ENCODE results near the gene ADGRF3.
"Not testable (repeated sequence)": the region's sequence is repeated elsewhere in the genome, so short reads cannot be mapped to it uniquely, and the experiment has no call there.

ADGRF3 gene

DNA sequence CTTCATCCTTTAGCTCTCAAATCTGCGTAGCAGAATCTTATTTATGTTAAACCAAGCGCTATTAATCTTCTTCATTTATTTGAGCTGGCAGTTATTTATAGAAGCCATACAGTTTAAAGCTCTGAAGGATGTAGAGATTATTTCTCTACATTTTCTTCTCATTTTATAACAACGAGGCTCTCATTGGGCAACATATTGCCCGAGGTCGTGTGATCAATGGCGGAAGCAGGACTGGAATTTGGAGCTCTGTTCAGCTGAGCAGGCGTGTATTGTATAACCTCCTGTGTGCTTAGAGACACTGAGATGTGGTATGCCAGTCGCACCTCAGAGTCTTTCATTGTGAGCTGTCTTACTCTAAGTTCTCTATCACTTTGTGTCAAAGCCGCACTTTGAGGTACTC is 37.6 kb upstream of the ADGRF3 start:
- DNase-seq (ENCODE audit: extremely low spot score) = no peak
- TF ChIP-seq, protein P1, sequence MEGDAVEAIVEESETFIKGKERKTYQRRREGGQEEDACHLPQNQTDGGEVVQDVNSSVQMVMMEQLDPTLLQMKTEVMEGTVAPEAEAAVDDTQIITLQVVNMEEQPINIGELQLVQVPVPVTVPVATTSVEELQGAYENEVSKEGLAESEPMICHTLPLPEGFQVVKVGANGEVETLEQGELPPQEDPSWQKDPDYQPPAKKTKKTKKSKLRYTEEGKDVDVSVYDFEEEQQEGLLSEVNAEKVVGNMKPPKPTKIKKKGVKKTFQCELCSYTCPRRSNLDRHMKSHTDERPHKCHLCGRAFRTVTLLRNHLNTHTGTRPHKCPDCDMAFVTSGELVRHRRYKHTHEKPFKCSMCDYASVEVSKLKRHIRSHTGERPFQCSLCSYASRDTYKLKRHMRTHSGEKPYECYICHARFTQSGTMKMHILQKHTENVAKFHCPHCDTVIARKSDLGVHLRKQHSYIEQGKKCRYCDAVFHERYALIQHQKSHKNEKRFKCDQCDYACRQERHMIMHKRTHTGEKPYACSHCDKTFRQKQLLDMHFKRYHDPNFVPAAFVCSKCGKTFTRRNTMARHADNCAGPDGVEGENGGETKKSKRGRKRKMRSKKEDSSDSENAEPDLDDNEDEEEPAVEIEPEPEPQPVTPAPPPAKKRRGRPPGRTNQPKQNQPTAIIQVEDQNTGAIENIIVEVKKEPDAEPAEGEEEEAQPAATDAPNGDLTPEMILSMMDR (IDR thresholded peaks at IDR 0.05; ENCODE audit: control extremely low read depth, extremely low read depth, low read depth, missing control alignments) = no peak
- ChIA-PET CTCF (interaction anchor here (0.7 kb wide), 1 partner anchor 16 kb away, joined by 3 read pairs; no protein-coding TSS in a partner anchor), POLR2A (interaction anchor here (0.6 kb wide), 1 partner anchor 33 kb away, joined by 4 read pairs; no protein-coding TSS in a partner anchor)

DNA sequence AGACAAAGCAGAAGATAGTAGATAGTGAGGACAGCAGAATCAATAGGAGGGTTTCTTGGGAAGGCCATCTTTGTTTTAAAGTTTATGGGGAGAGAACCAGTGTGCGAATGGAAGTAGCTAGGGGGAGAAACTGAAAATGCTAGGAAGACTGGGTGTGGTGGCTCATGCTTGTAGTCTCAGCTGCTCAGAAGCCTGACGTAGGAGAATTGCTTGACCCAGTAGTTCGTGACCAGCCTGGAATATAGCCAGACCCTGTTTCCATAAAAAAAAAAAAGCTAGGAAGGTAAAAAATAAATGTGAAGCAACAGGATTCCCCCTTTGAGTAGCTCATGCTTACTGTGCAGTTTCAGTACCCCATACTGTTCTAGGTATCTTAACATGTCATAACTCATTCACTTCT is 36.0 kb upstream of the ADGRF3 start:
- ChIA-PET POLR2A (no interaction called here), CTCF (interaction anchor here (0.8 to 3.6 kb wide), 4 partner anchors 9 to 52 kb away, joined by 3 to 11 read pairs (median 4); no protein-coding TSS in a partner anchor)
- TF ChIP-seq, protein P1 (IDR thresholded peaks at IDR 0.05; ENCODE audit: control extremely low read depth, extremely low read depth, low read depth, missing control alignments) = no peak
- no peak for DNase-seq (ENCODE audit: extremely low spot score)

DNA sequence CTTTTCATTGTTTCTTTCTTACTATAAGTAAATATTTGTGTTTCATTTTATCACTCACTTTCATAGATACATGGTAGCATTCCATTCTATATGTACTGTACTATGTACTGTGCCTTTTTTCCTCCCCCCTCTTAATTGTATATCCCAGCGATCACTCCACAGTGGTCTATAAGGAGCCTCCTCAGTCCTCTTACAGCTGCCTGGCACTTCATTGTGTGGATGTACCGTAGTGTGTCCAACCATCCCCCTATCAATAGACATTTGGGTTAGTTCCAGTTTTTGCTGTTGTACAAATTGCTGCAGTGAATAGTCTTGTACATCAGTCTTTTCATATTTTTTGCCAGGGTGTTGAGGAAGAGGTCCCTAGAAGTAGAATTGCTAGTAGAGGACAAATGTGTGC is 33.7 kb upstream of the ADGRF3 start:
- TF ChIP-seq, protein P1 (IDR thresholded peaks at IDR 0.05; ENCODE audit: control extremely low read depth, extremely low read depth, low read depth, missing control alignments) = no peak
- CTCF ChIA-PET = interaction anchor here (3.6 kb wide), 1 partner anchor 12 kb away, joined by 11 read pairs; no protein-coding TSS in a partner anchor
- DNase-seq (ENCODE audit: extremely low spot score) = no peak
- POLR2A ChIA-PET = no interaction called here

DNA sequence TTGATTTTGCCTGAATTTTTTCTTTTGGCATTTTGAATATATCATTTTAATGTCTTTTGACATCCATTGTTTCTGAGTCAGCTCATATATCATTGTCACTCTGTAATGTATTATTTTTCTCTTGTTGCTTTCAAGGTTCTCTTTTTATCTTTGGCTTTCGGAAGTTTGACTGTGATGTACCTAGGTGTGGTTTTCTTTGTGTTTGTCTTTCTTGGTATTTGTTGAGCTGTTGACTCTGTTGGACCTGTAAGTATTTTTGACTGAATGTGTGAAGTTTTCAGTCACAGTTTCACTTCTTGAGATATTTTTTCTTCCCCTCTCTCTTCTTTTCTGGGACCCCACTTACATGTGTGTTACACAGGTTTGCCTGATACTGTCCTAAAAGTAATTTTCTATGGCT is 30.2 kb upstream of the ADGRF3 start:
- no peak for DNase-seq (ENCODE audit: extremely low spot score)
- CTCF ChIA-PET = no interaction called here
- TF ChIP-seq, protein P1 (IDR thresholded peaks at IDR 0.05; ENCODE audit: control extremely low read depth, extremely low read depth, low read depth, missing control alignments) = no peak
- POLR2A ChIA-PET = no interaction called here

DNA sequence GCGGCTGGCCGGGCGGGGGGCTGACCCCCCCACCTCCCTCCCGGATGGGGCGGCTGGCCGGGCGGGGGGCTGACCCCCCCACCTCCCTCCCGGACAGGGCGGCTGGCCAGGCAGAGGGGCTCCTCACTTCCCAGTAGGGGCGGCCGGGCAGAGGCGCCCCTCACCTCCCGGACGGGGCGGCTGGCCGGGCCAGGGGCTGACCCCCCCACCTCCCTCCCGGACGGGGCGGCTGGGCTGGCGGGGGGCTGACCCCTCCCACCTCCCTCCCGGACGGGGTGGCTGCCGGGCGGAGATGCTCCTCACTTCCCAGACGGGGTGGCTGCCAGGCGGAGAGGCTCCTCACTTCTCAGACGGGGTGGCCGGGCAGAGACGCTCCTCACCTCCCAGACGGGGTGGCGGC is 24.3 kb upstream of the ADGRF3 start:
- DNase-seq (ENCODE audit: extremely low spot score); CTCF ChIA-PET; POLR2A ChIA-PET: not testable (repeated sequence)

DNA sequence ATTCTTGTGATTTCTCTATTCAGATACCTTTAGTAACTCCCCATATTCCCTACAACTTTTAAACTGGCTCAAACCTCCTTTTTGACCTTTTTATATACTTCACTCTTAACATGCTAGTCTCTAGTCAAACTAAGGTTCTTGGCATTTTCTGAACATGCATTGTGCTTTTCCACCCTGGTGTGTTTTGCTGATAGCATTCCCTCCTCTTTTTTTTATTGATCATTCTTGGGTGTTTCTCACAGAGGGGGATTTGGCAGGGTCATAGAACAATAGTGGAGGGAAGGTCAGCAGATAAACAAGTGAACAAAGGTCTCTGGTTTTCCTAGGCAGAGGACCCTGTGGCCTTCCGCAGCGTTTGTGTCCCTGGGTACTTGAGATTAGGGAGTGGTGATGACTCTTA is 23.1 kb upstream of the ADGRF3 start:
- DNase-seq (ENCODE audit: extremely low spot score); CTCF ChIA-PET; POLR2A ChIA-PET: not testable (repeated sequence)

DNA sequence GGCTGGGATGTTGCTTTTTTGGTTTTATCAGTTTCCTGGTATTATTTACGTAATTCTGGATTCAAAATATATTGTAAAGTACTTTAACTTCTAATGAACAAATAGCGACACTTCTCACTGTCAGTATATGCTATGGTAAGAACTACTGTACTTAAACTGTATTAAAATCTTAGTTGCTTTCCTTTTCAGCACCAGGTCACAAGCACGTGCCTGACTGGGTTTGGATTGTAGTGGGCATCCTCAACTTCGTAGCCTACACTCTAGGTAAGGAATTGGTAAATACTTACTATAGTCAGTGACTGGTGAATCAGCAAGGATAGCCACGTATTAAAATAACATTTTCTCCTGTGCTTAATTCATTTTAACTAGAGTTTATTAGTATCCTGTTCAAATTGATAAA is 20.4 kb upstream of the ADGRF3 start:
- POLR2A ChIA-PET = no interaction called here
- CTCF ChIA-PET = no interaction called here
- TF ChIP-seq, protein P1 (IDR thresholded peaks at IDR 0.05; ENCODE audit: control extremely low read depth, extremely low read depth, low read depth, missing control alignments) = no peak
- no peak for DNase-seq (ENCODE audit: extremely low spot score)

DNA sequence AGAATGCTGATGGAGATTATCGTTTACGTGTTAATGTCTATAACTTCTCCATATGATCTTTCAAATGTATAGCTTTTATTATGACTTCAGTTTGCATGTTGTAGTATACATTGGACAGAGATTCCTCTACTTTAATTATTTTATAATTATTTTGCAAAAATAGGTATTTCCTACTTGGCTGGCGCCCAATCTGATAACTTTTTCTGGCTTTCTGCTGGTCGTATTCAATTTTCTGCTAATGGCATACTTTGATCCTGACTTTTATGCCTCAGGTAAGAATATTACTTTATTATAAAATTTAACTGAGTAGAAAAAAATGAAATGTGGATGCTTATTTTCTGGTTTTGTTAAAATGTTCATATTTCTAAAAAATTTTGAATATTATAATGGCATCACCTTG is 18.1 kb upstream of the ADGRF3 start:
- CTCF ChIA-PET = no interaction called here

More for the DNA sequence above, 18.1 kb upstream of the ADGRF3 start:
- TF ChIP-seq, protein P1 (IDR thresholded peaks at IDR 0.05; ENCODE audit: control extremely low read depth, extremely low read depth, low read depth, missing control alignments) = no peak
- no peak for DNase-seq (ENCODE audit: extremely low spot score)
- POLR2A ChIA-PET = no interaction called here

Measured in GM10248 (cell line).